Activated T-cell treated with anti-CD3 and anti-CD28 coated beads, Interleukin-2, amount 50 U/mL, for 4 hours (primary cell): ENCODE data around the gene USF1. TPM values are rescaled to one million over a fixed set of nuclear protein-coding genes. Genes with fewer than 3 reads are reported as not detected.
"Not testable (repeated sequence)": the region's sequence is repeated elsewhere in the genome, so short reads cannot be mapped to it uniquely, and the experiment has no call there.

Experiments
- ATAC-seq, 2 donors: fragments of 200-7000 bp; cut with Tn5 transposase; one replicate each; pipeline ENCODE4 v1.10.0; 2021
- DNase-seq: peaks from one replicate; pipeline ENCODE4 v3.0.0-alpha.2; 2020
- H3K27me3 Mint-ChIP-seq: one replicate; pipeline ENCODE4 v1.8.0; 2021; ENCODE audit warnings: low read depth, mixed read lengths
- H3K36me3 Mint-ChIP-seq: one replicate; pipeline ENCODE4 v1.8.0; 2022; ENCODE audit warnings: mixed read lengths; ENCODE audit not compliant: insufficient read depth
- H3K4me1 Mint-ChIP-seq: one replicate; pipeline ENCODE4 v1.8.0; 2021; ENCODE audit warnings: low read depth, mixed read lengths
- H3K4me3 Mint-ChIP-seq: one replicate; pipeline ENCODE4 v1.8.0; 2021; ENCODE audit warnings: mild to moderate bottlenecking, moderate library complexity, mixed read lengths
- H3K9me3 Mint-ChIP-seq: one replicate; pipeline ENCODE4 v1.8.0; 2021; ENCODE audit warnings: mixed read lengths
- total RNA-seq, 3 donors: library from RNA; stranded (reverse); gene quantifications; one replicate each; pipeline ENCODE4 v1.2.1, GENCODE V29; 2021

The USF1 gene
- total RNA-seq, 3 donors from 2014 or later = 44.3 to 53.0 (median 44.9) TPM

DNA sequence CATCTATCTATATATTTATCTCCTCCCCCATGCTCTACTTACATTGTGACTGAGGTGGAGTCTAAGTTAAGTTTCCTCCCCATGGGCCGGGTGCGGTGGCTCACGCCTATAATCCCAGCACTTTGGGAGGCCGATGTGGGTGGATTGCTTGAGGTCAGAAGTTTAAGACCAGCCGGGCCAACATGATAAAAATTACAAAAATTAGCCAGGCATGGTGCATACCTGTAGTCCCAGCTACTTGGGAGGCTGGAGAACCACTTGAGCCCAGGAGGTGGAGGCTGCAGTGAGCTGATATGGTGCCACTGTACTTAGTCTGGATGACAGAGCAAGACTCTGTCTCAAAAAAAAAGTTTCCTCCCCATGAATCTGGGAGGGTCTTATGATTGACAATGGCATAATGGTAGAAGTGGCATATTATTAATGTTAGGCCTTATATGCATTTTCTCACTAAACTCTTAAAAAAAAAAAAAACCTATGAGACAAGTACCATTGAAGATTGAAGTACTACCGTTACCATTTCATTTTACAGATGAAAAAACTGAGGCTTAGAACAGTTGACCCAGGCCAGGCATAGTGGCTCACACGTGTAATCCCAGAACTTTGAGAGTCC is 36.1 kb downstream of the USF1 start:
- H3K27me3 Mint-ChIP-seq = no peaks in the 10 kb centered on the region
- H3K9me3 Mint-ChIP-seq = no peaks in the 10 kb centered on the region
- no peak overlapping the region for H3K4me3 Mint-ChIP-seq
- ATAC-seq = no peak
- peaks cover 29% of the 10 kb centered on the region for H3K4me1 Mint-ChIP-seq
- no peak for DNase-seq
- H3K36me3 Mint-ChIP-seq = peaks cover 2% of the 10 kb centered on the region

DNA sequence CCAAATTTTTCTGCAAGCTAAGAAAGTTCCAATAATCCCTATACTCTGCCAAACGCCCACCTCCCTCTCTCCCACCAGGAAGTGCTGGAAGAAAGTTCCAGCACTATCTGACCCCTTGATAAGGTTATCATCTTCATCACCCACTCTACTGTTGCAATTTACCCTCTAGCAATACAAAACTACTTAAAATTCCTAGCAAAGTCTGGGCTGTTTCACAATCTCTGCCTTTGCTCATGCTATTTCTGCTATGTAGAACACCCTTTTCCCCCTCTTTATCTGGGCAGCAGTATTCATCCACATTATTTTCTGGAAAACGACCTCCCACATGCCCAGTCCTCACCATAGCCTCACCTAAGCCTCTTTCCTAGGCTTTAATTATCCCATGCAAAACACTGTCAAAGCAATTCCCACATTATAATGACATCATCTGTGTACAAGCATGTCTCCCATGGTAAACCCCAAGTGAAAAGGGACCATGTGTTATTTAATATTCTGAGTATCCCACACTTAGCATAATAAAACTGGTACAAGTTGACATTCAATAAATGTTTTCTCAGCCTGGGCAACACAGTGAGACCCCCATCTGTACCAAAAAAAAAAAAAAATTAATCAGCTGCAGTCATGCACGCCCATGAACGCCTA is 36.8 kb downstream of the USF1 start:
- Mint-ChIP-seq H3K4me3 (no peak overlapping the region), H3K36me3 (peaks cover 2% of the 10 kb centered on the region), H3K9me3 (no peaks in the 10 kb centered on the region), H3K4me1 (peaks cover 25% of the 10 kb centered on the region), H3K27me3 (no peaks in the 10 kb centered on the region)
- DNase-seq (no peak), ATAC-seq (no peak)

DNA sequence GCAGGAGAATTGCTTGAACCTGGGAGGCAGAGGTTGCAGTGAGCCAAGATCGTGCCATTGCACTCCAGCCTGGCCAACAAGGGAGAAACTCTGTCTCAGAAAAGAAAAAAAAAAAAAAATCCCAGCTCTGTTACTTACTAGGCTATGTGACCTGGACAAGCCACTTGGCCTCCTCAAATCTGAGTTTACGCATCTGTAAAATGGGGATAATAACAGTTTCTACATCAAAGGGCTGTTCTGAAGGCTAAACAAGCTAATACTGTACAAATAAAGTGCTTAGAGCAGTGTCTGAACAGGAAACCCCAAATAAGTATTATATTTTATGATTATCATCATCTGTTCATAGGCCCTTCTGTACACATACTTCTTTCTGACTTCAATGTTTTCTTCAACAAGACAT is 38.4 kb downstream of the USF1 start:
- DNase-seq (no peak), ATAC-seq (no peak)
- Mint-ChIP-seq H3K4me3 (no peak overlapping the region), H3K4me1 (peaks cover 13% of the 10 kb centered on the region), H3K27me3 (no peaks in the 10 kb centered on the region), H3K9me3 (no peaks in the 10 kb centered on the region), H3K36me3 (peaks cover 2% of the 10 kb centered on the region)

DNA sequence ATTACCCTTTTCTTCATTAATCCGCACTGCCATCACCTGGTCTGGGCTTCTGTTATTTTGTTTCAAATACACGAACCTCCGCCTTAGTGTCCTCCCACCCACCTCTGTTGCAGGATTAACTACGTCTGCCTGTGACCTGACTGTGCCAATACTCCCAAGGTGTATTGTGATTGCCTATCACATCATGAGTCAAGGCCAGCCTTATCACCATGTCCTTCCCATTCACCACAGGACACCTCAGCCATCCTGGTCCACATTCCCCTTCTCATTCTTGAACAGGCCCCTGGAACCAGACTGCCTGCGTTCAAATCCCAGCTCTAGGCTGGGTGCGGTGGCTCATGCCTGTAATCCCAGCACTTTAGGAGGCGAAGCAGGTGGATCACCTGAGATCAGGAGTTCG is 39.2 kb downstream of the USF1 start:
- H3K27me3 Mint-ChIP-seq = no peaks in the 10 kb centered on the region
- ATAC-seq (no peak), DNase-seq (no peak)
- no peak overlapping the region for H3K4me3 Mint-ChIP-seq
- peaks cover 2% of the 10 kb centered on the region for H3K36me3 Mint-ChIP-seq
- H3K4me1 Mint-ChIP-seq = peaks cover 8% of the 10 kb centered on the region
- H3K9me3 Mint-ChIP-seq = no peaks in the 10 kb centered on the region

DNA sequence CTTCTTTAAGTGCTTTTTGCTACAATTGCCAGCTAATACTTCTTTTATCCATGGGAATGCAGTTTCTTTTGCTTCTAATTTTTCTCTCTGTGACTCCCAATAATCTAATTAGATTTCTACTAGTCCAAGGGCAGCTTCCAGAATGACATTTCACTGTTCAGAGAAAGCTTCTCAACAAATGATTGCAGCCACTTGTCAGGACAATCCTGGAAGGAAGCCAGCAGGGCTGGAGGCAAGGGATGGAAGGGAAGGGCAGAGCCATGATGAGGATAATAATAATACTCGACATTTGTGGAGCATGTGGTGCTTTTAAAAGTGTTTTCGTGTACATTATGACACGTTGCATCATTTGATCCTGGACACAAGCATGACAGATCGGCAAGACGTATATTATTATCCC is 44.3 kb downstream of the USF1 start:
- Mint-ChIP-seq H3K9me3 (no peaks in the 10 kb centered on the region), H3K27me3 (no peaks in the 10 kb centered on the region), H3K4me1 (peaks cover 5% of the 10 kb centered on the region), H3K4me3 (no peak overlapping the region), H3K36me3 (peaks cover 14% of the 10 kb centered on the region)
- ATAC-seq = no peak
- no peak for DNase-seq

DNA sequence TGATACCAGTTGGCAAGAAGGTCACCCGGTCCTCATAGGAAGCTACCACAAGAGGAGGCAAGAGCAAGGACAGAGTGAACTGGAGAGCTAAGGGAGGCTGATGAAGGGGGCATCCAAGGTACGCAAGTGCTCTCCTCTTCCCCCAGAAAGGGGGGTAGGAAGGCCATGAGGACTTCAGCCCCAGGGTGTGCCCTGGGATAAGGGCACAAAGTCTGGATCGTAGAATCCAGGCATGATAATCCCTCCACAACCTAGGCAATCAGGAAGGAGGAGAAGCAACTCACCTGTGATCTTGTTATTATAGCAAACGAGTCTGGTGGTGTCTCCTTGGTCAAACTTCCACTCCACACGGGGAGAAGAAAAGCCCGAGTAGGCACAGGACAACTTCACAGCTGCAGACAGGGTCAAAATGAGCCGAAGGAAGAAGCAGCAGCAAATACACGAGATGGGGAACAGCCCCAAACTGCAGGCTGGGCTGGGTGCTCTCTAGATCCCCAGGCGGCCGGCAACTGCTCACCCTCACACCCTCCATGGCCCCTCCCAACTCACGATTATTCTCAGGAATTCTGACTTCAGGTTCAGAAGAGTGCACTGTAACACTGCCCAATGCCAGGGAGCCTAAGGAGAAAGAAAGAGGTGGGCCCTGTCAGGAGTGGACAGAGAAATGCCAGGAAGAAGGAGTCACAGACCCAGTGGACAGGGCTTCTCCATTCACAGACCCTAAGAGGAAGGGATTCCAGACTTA is 44.9 kb downstream of the USF1 start:
- no peak overlapping the region for H3K4me3 Mint-ChIP-seq
- peaks cover 12% of the 10 kb centered on the region for H3K36me3 Mint-ChIP-seq
- H3K9me3 Mint-ChIP-seq = no peaks in the 10 kb centered on the region

DNA sequence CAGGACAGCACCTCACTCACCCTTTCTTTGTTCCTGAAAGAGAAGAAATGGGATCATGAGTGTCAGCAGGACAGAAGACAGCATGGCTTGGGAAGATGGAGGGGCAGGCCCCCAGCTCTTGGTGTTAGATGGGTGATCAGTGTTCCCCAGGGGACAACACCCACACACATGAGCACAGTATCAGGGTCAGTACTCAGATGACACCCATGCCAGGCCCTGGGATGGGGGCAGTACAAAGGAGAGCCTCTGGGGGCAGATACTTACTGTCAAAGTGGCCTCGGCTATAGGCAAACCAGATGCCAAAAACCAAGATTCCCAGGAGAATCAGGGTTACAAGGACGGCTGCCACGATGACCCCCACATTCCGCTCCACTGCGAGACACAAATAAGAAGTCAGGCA is 46.4 kb downstream of the USF1 start:
- no peak overlapping the region for H3K4me3 Mint-ChIP-seq
- DNase-seq (no peak), ATAC-seq (no peak)
- no peaks in the 10 kb centered on the region for H3K27me3 Mint-ChIP-seq
- peaks cover 12% of the 10 kb centered on the region for H3K36me3 Mint-ChIP-seq
- peaks cover 7% of the 10 kb centered on the region for H3K4me1 Mint-ChIP-seq
- H3K9me3 Mint-ChIP-seq = no peaks in the 10 kb centered on the region

More for the DNA sequence above, 44.9 kb downstream of the USF1 start:
- DNase-seq (no peak), ATAC-seq (no peak)
- H3K4me1 Mint-ChIP-seq = peaks cover 5% of the 10 kb centered on the region
- H3K27me3 Mint-ChIP-seq = no peaks in the 10 kb centered on the region

DNA sequence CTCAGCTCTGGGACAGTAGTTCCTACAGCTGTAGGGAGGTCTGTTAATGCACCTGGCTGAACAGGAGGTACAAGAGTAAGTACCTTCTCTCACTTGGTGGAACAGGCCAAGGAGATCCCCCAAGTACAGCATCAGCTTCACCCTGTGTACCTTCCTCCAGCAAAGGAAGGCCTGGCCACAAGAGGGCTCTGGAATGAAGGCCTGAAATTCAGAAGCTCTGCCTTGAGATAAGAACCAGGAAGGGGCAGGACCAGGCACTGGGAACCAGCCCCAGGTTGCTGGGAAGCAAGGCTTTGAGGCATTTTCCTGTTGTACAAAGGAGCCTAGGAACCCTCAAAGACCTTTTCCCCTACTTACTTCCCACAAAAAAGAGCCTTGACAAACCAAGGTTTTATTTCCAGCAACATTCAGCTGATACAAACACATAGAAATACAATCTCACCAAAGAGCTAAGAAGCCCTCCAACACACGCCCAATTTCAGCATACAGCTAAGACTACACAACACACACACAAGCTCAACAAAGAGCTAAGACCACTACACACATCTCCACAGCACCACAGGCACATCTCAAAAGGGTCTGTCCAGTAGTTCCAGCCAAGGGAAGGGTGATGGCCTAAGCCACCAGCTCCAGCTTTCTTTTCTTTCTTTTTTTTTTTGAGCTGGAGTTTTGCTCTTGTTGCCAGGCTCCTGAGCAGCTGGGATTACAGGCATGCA is 48.3 kb downstream of the USF1 start:
- DNase-seq (peak; percentile 43), ATAC-seq (peak; percentile 78 to 82)
- H3K27me3 Mint-ChIP-seq = no peaks in the 10 kb centered on the region
- no peaks in the 10 kb centered on the region for H3K9me3 Mint-ChIP-seq
- H3K36me3 Mint-ChIP-seq = peaks cover 12% of the 10 kb centered on the region
- no peak overlapping the region for H3K4me3 Mint-ChIP-seq
- peaks cover 7% of the 10 kb centered on the region for H3K4me1 Mint-ChIP-seq

DNA sequence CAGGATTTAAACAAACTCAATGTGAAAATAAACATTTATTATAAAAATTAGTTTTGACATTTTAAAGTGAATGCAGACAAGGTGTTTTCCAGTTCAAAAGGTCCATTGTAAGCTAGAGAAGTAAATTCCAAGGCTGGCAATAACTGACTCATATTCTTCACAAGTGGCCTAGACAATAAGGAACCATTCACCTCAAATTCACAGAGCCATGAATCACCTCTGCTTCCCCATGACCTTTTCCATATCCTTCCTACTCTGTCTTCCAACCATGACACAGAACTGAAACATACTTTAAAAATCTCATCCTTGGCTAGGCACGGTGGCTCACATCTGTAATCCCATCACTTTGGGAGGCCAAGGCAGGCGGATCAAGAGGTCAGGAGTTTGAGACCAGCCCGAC is 49.6 kb downstream of the USF1 start:
- H3K9me3 Mint-ChIP-seq = no peaks in the 10 kb centered on the region
- no peak for ATAC-seq
- no peak for DNase-seq
- H3K4me3 Mint-ChIP-seq = no peak overlapping the region
- H3K4me1 Mint-ChIP-seq = peaks cover 7% of the 10 kb centered on the region
- no peaks in the 10 kb centered on the region for H3K27me3 Mint-ChIP-seq
- H3K36me3 Mint-ChIP-seq = peaks cover 12% of the 10 kb centered on the region

DNA sequence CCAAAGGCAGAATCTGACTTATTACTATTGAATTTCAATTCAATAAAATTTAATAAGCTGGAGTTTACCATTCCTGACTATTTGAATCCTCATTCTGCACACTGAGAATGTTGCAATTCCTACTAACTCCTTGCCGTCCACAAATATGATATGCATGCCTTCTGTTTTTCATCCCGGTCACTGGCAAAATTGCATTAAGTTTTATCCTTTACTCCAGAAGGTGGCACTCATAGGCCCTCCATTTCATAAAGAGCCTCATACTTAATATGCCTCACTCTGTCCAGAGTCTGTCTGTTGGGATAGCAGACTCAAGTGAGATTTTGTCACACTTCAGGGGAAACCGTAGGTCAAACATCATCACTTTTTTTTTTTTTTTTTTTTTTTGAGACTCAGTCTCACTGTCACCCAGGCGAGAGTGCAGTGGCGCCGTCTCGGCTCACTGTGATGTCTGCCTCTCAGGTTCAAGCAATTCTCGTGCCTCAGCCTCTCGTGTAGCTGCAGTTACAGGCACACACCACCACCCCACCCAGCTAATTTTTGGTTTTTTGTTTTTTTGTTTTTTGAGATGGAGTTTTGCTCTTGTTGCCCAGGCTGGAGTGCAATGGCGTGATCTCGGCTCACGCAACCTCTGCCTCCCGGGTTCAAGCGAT is 52.1 kb downstream of the USF1 start:
- ATAC-seq (no peak), DNase-seq (no peak)
- Mint-ChIP-seq H3K36me3 (no peaks in the 10 kb centered on the region), H3K4me3 (no peak overlapping the region), H3K4me1 (peaks cover 11% of the 10 kb centered on the region), H3K27me3 (no peaks in the 10 kb centered on the region), H3K9me3 (no peaks in the 10 kb centered on the region)

DNA sequence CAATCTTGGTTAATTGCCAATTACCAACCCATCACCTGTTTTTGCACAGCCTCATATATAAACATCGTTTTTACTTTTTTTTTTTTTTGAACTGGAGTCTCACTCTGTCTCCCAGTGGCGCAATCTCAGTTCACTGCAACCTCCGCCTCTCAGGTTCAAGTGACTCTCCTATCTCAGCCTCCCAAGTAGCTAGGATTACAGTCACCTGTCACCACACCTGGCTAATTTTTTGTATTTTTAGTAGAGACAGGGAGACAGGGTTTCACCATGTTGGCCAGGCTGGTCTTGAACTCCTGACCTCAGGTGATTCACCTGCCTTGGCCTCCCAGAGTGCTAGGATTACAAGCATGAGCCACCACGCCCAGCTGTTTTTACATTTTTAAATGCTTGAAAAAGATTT is 53.7 kb downstream of the USF1 start:
- not testable (repeated sequence) for H3K4me1 Mint-ChIP-seq, H3K4me3 Mint-ChIP-seq, ATAC-seq, H3K27me3 Mint-ChIP-seq, H3K9me3 Mint-ChIP-seq, H3K36me3 Mint-ChIP-seq, DNase-seq
